Loucy (cell line): ENCODE data around the gene SRC.

Experiments
- H2AFZ ChIP-seq: fragments of 200-600 bp; sonication (generic); 2 replicates; pipeline ENCODE4 v1.6.0; 2016; ENCODE audit warnings: antibody characterized with exemption, mild to moderate bottlenecking, low read length, moderate library complexity
- H3F3A ChIP-seq: fragments of 200-600 bp; 2 replicates; pipeline ENCODE4 v1.6.0; 2016; ENCODE audit warnings: antibody characterized with exemption, low read depth, mild to moderate bottlenecking
- H3K27me3 ChIP-seq: fragments of 200-600 bp; sonication (generic); 2 replicates; pipeline ENCODE4 v1.6.1; 2014; ENCODE audit warnings: low read length, mild to moderate bottlenecking; ENCODE audit not compliant: insufficient read depth, poor library complexity, severe bottlenecking
- H3K36me3 ChIP-seq: fragments of 200-600 bp; sonication (generic); 2 replicates; pipeline ENCODE4 v1.6.1; 2016; ENCODE audit warnings: low read length; ENCODE audit not compliant: insufficient read depth
- H3K4me1 ChIP-seq: fragments of 200-600 bp; sonication (generic); 2 replicates; pipeline ENCODE4 v1.5.1; 2014; ENCODE audit warnings: low read length, mild to moderate bottlenecking; ENCODE audit not compliant: insufficient read depth, poor library complexity, severe bottlenecking
- H3K4me2 ChIP-seq: fragments of 200-600 bp; sonication (generic); 2 replicates; pipeline ENCODE4 v1.6.0; 2014; ENCODE audit warnings: antibody characterized with exemption, low read length, low read depth, mild to moderate bottlenecking; ENCODE audit not compliant: poor library complexity, severe bottlenecking
- H3K4me3 ChIP-seq: fragments of 200-600 bp; sonication (generic); 2 replicates; pipeline ENCODE4 v1.5.1; 2014; ENCODE audit warnings: low read length, mild to moderate bottlenecking, mixed read lengths; ENCODE audit not compliant: poor library complexity, severe bottlenecking
- H3K79me2 ChIP-seq: fragments of 200-600 bp; sonication (generic); 2 replicates; pipeline ENCODE4 v1.6.1; 2014; ENCODE audit warnings: low read length; ENCODE audit not compliant: insufficient read depth
- H3K9ac ChIP-seq: fragments of 200-600 bp; sonication (generic); 2 replicates; pipeline ENCODE4 v1.6.0; 2014; ENCODE audit warnings: mild to moderate bottlenecking, low read depth, low read length, moderate library complexity; ENCODE audit not compliant: poor library complexity, severe bottlenecking
- H3K9me2 ChIP-seq: fragments of 200-600 bp; sonication (generic); replicated peaks from 2 replicates; pipeline ENCODE4 v1.6.1; 2016; ENCODE audit warnings: low read depth, low read length, mixed read lengths
- H3K9me3 ChIP-seq: fragments of 200-600 bp; sonication (generic); 2 replicates; pipeline ENCODE4 v1.6.1; 2014; ENCODE audit warnings: mild to moderate bottlenecking, antibody characterized with exemption, low read length, low read depth; ENCODE audit not compliant: insufficient read depth
- H4K20me1 ChIP-seq: fragments of 200-600 bp; sonication (generic); 2 replicates; pipeline ENCODE4 v1.6.0; 2014; ENCODE audit warnings: antibody characterized with exemption, low read length, mild to moderate bottlenecking; ENCODE audit not compliant: insufficient read depth, poor library complexity, severe bottlenecking
- CTCF ChIP-seq: fragments of 200-600 bp; sonication (generic); conservative IDR thresholded peaks from 2 replicates; pipeline ENCODE4 v1.5.1; 2014; ENCODE audit warnings: mild to moderate bottlenecking, antibody characterized with exemption, low read length
- EZH2phosphoT487 ChIP-seq: fragments of 200-600 bp; IDR thresholded peaks from 2 replicates; pipeline ENCODE4 v1.6.1; 2018; ENCODE audit warnings: antibody characterized with exemption, mild to moderate bottlenecking, moderate library complexity, borderline replicate concordance

The SRC gene

GRCh38 chr20:37334450-37334849 lies 11.5 kb upstream of the SRC start:
- Histone ChIP-seq H4K20me1 (no peaks in the 10 kb centered on the region), H3K4me3 (no peak overlapping the region), H3K4me2 (no peak overlapping the region), H3K27me3 (no peaks in the 10 kb centered on the region), H3K9ac (no peak overlapping the region), H3K36me3 (no peaks in the 10 kb centered on the region), H3K79me2 (no peaks in the 10 kb centered on the region), H3K9me2 (no peaks in the 10 kb centered on the region), H3K4me1 (peaks cover 12% of the 10 kb centered on the region), H3F3A (no peaks in the 10 kb centered on the region), H2AFZ (no peak overlapping the region), H3K9me3 (no peaks in the 10 kb centered on the region)
- TF ChIP-seq CTCF, result no peak
- TF ChIP-seq EZH2phosphoT487, result no peak

GRCh38 chr20:37335642-37336368 lies 10.1 kb upstream of the SRC start:
- no peaks in the 10 kb centered on the region for H3K9me2 ChIP-seq
- H3K36me3 ChIP-seq, result no peaks in the 10 kb centered on the region
- H3K4me2 ChIP-seq, result peak overlapping the region; percentile 37
- H3K79me2 ChIP-seq, result no peaks in the 10 kb centered on the region
- H3K4me3 ChIP-seq, result no peak overlapping the region
- H3K27me3 ChIP-seq, result no peaks in the 10 kb centered on the region
- TF ChIP-seq EZH2phosphoT487, result no peak
- no peak for TF ChIP-seq CTCF
- no peaks in the 10 kb centered on the region for H3K9me3 ChIP-seq
- no peak overlapping the region for H3K9ac ChIP-seq
- H2AFZ ChIP-seq, result peak overlapping the region; percentile 55; the same call in 1 of the 2 replicates
- H3K4me1 ChIP-seq, result peaks cover 12% of the 10 kb centered on the region
- no peaks in the 10 kb centered on the region for H4K20me1 ChIP-seq
- no peaks in the 10 kb centered on the region for H3F3A ChIP-seq

GRCh38 chr20:37336369-37337207 lies 9.4 kb upstream of the SRC start:
- Histone ChIP-seq H3K4me2 (peak overlapping the region; percentile 37), H3K79me2 (no peaks in the 10 kb centered on the region), H2AFZ (peak overlapping the region; percentile 55; the same call in 1 of the 2 replicates)

More at GRCh38 chr20:37336369-37337207, 9.4 kb upstream of the SRC start:
- no peak for TF ChIP-seq EZH2phosphoT487
- no peak for TF ChIP-seq CTCF
- no peaks in the 10 kb centered on the region for H3F3A ChIP-seq
- no peaks in the 10 kb centered on the region for H3K27me3 ChIP-seq
- no peak overlapping the region for H3K9ac ChIP-seq
- no peaks in the 10 kb centered on the region for H3K36me3 ChIP-seq
- H3K4me1 ChIP-seq, result peaks cover 12% of the 10 kb centered on the region
- no peaks in the 10 kb centered on the region for H3K9me2 ChIP-seq
- no peaks in the 10 kb centered on the region for H3K9me3 ChIP-seq
- H3K4me3 ChIP-seq, result no peak overlapping the region
- H4K20me1 ChIP-seq, result no peaks in the 10 kb centered on the region
